HG03097 (cell line): Measurements from ENCODE around the gene MBP.

Experiments used
- ATAC-seq: cut with Tn5 transposase; IDR thresholded peaks from one replicate; pipeline ENCODE4 v1.9.1; 2021; ENCODE audit not compliant: unreplicated experiment, low FRiP score

Gene MBP

GRCh38 chr18:77132369-77133050, at the start of gene MBP:
Gene MBP, minus strand, starts transcription at chr18:77132783. Its CDS starts 27,522 bp downstream, at chr18:77105261.
- peak; percentile 35 for ATAC-seq

DNA sequence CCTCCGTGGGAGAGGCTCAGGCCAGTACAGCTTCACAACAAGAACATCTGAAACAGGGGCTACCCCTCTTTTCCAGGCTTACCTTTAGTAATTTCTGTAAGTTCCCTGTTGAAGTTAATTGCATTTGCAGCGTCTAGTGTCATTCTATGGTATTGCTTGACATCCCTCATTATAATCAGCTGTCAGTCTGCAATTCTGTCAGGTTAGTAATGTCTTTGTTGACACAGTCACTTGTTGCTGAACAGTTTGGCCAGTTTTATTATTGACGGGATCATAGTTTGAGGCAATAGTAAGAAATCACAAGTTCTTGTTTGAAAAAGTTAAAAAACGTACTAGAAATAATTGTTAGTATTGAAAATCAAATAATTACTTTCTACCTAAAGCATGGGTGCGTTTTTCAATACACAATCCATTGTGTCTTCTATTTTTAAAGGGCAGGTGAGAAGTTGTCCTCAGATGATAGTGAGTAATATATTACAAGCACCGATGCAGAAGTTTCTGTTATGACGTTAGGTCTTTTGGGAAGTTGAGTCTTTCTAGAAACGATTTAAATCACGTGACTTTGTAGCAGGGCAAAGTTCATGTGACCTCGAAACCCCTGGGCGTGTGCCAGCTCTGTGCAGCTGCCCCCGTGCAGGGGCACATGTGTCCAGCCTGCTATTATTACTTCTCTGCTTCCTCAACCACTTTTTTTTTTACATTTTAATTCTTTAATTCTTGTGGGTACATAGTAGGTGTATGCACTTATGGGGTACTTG, 49.5 kb upstream of the MBP start:
- no peak for ATAC-seq

- no peak for ATAC-seq
Measured at GRCh38 chr18:77178559-77178958, 46.0 kb upstream of the MBP start.

GRCh38 chr18:77177009-77177408, 44.4 kb upstream of the MBP start:
- no peak for ATAC-seq

GRCh38 chr18:77173275-77174030, 40.9 kb upstream of the MBP start:
- ATAC-seq = no peak

- ATAC-seq = no peak
Measured at GRCh38 chr18:77170890-77171410, 38.4 kb upstream of the MBP start.

GRCh38 chr18:77168811-77169311, 36.3 kb upstream of the MBP start:
- no peak for ATAC-seq

GRCh38 chr18:77167251-77167650, 34.7 kb upstream of the MBP start:
- no peak for ATAC-seq

DNA sequence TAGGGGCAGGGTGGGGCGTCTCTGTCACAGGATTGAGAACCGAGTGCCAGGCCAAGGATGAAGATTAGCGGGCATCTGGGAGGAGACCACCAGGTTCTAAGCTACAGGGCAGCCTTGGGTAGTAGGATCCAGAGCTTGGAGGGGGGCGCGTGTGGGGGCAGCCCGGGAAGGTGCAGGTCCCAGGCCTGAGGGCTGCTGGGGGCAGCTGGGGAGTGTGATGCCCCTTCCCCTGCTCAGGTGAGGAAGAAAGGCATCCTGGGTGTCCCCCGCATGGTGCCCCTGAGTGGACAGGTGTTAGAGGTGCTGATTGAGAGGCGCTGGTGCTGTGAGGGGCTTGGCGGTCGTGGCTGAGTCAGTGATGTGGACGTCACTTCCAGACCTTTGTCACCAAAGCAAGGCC, 33.9 kb upstream of the MBP start:
- no peak for ATAC-seq

DNA sequence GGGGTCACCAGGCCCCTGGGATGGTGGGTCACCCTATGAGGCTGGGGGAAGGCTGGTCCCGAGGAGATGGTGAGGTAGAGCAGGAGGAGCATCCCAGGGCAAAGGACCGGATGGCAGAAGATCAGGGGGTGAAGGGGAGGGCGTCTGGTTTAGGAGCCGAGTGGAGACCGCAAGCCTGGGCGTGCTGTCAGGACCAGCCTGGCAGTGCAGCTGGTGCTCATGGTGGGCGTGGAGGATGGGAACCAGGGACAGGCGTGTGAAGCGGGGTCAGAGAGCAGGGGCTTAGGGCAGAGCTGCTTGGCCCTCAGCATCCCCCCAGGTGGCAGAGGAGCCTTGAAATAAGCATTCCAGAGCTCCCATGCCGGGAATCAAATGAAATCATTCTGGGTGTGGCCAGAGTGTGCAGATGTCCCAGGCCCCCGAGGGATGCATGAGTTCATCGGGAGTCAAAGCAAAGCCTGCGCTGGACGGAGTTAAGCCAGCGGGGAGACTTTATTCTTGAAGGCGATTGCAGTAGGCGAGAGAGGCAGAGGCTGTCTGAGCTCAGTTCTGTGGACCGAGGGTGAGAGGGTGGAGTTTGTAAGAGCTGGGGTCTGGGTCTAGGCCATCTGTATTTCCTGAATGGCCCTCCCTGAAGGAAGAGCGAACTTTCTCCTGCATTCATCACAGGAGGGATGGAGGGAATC, 33.1 kb upstream of the MBP start:
- no peak for ATAC-seq

GRCh38 chr18:77164763-77165485, 32.3 kb upstream of the MBP start:
- ATAC-seq = no peak

GRCh38 chr18:77164026-77164425, 31.4 kb upstream of the MBP start:
- no peak for ATAC-seq

GRCh38 chr18:77162580-77162979, 30.0 kb upstream of the MBP start:
- ATAC-seq = no peak

DNA sequence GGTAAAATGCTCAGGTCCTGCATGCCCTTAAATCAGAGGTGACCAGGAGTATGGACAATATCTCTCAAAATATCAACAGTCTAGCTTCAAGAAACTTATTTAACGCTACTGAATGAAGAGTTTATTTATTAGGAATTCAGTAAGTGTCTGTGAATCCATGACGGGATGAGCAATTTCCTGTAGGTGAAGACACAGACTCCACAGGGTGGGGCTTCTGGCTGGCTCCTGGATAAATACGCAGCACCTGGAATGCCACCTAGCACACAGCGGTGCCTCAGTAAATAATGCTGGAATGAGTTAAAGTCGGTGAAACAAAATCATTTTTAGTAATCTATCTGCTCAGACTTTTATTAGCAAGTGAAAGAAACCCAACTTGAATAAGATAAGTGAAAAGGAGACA, 29.4 kb upstream of the MBP start:
- no peak for ATAC-seq

GRCh38 chr18:77161383-77161782, 28.8 kb upstream of the MBP start:
- no peak for ATAC-seq

DNA sequence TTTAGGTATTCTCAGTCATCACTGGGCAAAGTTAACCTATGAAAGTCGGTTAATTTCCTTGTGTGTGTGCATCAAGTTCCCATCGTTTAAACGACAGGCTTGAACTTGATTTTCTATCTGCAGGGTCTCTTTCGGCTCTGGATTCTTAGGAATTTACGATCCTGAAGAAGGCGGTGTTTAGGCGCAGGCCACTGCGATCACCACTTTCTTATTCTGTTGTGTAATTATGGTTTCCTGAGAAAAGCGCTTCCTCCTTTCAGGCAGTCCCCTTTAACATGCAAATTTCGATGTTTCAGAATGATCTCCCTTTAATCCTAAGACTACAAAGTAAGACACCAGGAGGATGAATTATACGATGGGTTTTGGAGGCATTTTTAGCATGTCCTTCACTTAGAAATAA, 27.9 kb upstream of the MBP start:
- ATAC-seq = no peak

DNA sequence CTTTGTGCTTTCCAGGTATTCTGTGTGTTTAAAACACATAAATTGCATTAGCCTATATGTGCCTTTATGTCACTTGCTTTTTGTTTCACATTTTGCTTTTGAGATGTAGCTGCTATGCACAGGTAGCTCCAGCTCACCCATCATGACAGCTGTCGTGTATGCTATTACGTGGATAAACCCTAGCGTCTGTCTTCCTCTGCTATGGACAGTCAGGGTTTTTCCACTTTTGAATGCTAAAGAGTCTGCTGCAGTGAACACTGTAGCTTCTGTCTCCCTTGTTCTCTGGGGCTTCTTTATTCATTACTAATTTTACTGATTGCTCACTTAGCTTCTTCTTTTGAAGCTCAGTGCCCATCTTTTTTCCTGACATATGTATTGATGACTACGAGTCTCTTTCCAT, 24.7 kb upstream of the MBP start:
- ATAC-seq = no peak

DNA sequence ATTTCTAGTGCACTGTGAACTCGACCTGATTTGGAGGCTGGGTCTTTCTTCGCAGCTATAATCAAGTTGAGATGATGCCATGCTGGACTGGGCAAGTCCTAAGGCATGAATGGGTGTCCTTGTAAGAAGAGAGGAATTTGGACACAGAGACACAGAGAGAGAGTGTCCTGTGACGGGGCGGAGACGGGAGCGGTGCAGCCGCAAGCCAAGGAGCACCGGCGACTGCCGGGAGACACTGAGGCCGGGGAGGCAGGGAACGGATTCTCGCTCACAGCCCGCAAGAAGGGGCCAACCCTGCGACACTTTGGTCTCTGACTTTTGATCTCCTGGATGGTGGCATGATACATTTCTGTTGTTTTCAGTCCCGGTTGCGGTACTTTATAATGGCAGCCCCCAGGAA, 22.4 kb upstream of the MBP start:
- ATAC-seq = no peak

- no peak for ATAC-seq
Measured at GRCh38 chr18:77153404-77153803, 20.8 kb upstream of the MBP start.
